Stimulated activated CD8-positive, alpha-beta memory T cell treated with anti-CD3 and anti-CD28 coated beads, Interleukin-2, amount 100 ng/mL, for 1 hour (primary cell): ENCODE data around the gene BORCS6.
"Not testable (repeated sequence)": the region's sequence is repeated elsewhere in the genome, so short reads cannot be mapped to it uniquely, and the experiment has no call there.

Experiments
- DNase-seq, 2 donors: peaks; one replicate each; pipeline ENCODE4 v3.0.0-alpha.2; 2020; ENCODE audit warnings: low read depth in 2 of 2

The BORCS6 gene

GRCh38 chr17:8189711-8190477, at the start of gene BORCS6:
Gene BORCS6 (minus strand): TSS chr17:8190180. CDS start chr17:8190140, 40 bp downstream.
- peak; percentile 87 to 88 for DNase-seq

GRCh38 chr17:8237886-8238285, 47.9 kb upstream of the BORCS6 start:
- DNase-seq, result no peak

GRCh38 chr17:8237175-8237574, 47.2 kb upstream of the BORCS6 start:
- no peak for DNase-seq

GRCh38 chr17:8235676-8236075, 45.7 kb upstream of the BORCS6 start:
- no peak for DNase-seq

GRCh38 chr17:8234361-8235270, 44.6 kb upstream of the BORCS6 start:
- DNase-seq, result no peak

- no peak for DNase-seq
These were observed 41.7 kb upstream of the BORCS6 start for GRCh38 chr17:8231701-8232100.

GRCh38 chr17:8227238-8227581, 37.2 kb upstream of the BORCS6 start:
- no peak for DNase-seq

- DNase-seq, result no peak
These were observed 36.7 kb upstream of the BORCS6 start for GRCh38 chr17:8226536-8227237.

- peak in 1 of 2 donors; percentile 16 for DNase-seq
These were observed 36.0 kb upstream of the BORCS6 start for GRCh38 chr17:8225813-8226535.

- no peak for DNase-seq
These were observed 35.2 kb upstream of the BORCS6 start for GRCh38 chr17:8224891-8225812.

GRCh38 chr17:8223356-8224126, 33.6 kb upstream of the BORCS6 start:
- peak in 1 of 2 donors; percentile 29 for DNase-seq

- peak; percentile 80 to 81 for DNase-seq
These were observed 32.8 kb upstream of the BORCS6 start for GRCh38 chr17:8222630-8223355.

GRCh38 chr17:8222380-8222629, 32.3 kb upstream of the BORCS6 start:
- DNase-seq, result no peak

- peak; percentile 80 to 83 for DNase-seq
These were observed 31.8 kb upstream of the BORCS6 start for GRCh38 chr17:8221663-8222379.

GRCh38 chr17:8220783-8221662, 31.0 kb upstream of the BORCS6 start:
- peak; percentile 73 to 76 for DNase-seq

GRCh38 chr17:8214000-8214399, 24.0 kb upstream of the BORCS6 start:
- not testable (repeated sequence) for DNase-seq

GRCh38 chr17:8212312-8213180, 22.6 kb upstream of the BORCS6 start:
- no peak for DNase-seq
